Neural progenitor cell (in vitro differentiated cells): ENCODE data around the gene ADAMTS15. TPM values are rescaled to one million over a fixed set of nuclear protein-coding genes. Genes with fewer than 3 reads are reported as not detected.

ENCODE experiments used
- DNase-seq: peaks from one replicate; pipeline ENCODE4 v3.0.0-alpha.2; 2016; ENCODE audit warnings: low spot score
- H2AFZ ChIP-seq: fragments of 200-600 bp; sonication (generic); replicated peaks from 2 replicates; pipeline ENCODE4 v1.6.1; 2016; ENCODE audit warnings: antibody characterized with exemption
- H3F3A ChIP-seq: fragments of 200-600 bp; sonication (generic); 2 replicates; pipeline ENCODE4 v1.6.1; 2016; ENCODE audit warnings: antibody characterized with exemption, low read depth
- H3K27ac ChIP-seq: fragments of 200-600 bp; sonication (generic); 2 replicates; pipeline ENCODE4 v1.5.1; 2016; ENCODE audit warnings: mild to moderate bottlenecking
- H3K27me3 ChIP-seq: fragments of 200-600 bp; sonication (generic); 2 replicates; pipeline ENCODE4 v1.6.1; 2016; ENCODE audit warnings: mild to moderate bottlenecking, moderate library complexity
- H3K36me3 ChIP-seq: fragments of 200-600 bp; sonication (generic); 2 replicates; pipeline ENCODE4 v1.5.1; 2016
- H3K4me1 ChIP-seq: fragments of 200-600 bp; sonication (generic); 2 replicates; pipeline ENCODE4 v1.6.1; 2016; ENCODE audit warnings: mixed run types
- H3K4me2 ChIP-seq: fragments of 200-600 bp; sonication (generic); 2 replicates; pipeline ENCODE4 v1.6.1; 2016
- H3K4me3 ChIP-seq: fragments of 200-600 bp; sonication (generic); 2 replicates; pipeline ENCODE4 v1.5.1; 2016
- H3K79me2 ChIP-seq: fragments of 200-600 bp; sonication (generic); 2 replicates; pipeline ENCODE4 v1.6.1; 2016; ENCODE audit warnings: low read depth
- H3K9ac ChIP-seq: fragments of 200-600 bp; sonication (generic); 2 replicates; pipeline ENCODE4 v1.6.1; 2016
- H3K9me3 ChIP-seq: fragments of 200-600 bp; sonication (generic); 2 replicates; pipeline ENCODE4 v1.5.1; 2016; ENCODE audit warnings: low read depth
- H4K20me1 ChIP-seq: fragments of 200-600 bp; sonication (generic); 2 replicates; pipeline ENCODE4 v1.6.1; 2016; ENCODE audit warnings: low read depth
- H3K27ac Mint-ChIP-seq: 3 replicates; pipeline ENCODE4 v1.8.0; 2021; ENCODE audit warnings: mixed read lengths
- H3K27me3 Mint-ChIP-seq: 2 replicates; pipeline ENCODE4 v1.8.0; 2022; ENCODE audit warnings: low read depth, mild to moderate bottlenecking, inconsistent platforms, moderate library complexity, mixed read lengths; ENCODE audit not compliant: insufficient read depth
- H3K36me3 Mint-ChIP-seq: 3 replicates; pipeline ENCODE4 v1.8.0; 2021; ENCODE audit warnings: mixed read lengths
- H3K4me1 Mint-ChIP-seq: 3 replicates; pipeline ENCODE4 v1.8.0; 2021; ENCODE audit warnings: mixed read lengths
- H3K4me3 Mint-ChIP-seq: 3 replicates; pipeline ENCODE4 v1.8.0; 2021; ENCODE audit warnings: mild to moderate bottlenecking, moderate library complexity, mixed read lengths
- H3K9me3 Mint-ChIP-seq: 3 replicates; pipeline ENCODE4 v1.8.0; 2020; ENCODE audit warnings: mixed read lengths
- CTCF ChIP-seq: fragments of 200-600 bp; sonication (generic); IDR thresholded peaks from 2 replicates; pipeline ENCODE4 v1.5.1; 2017; ENCODE audit warnings: antibody characterized with exemption, mild to moderate bottlenecking
- EZH2 ChIP-seq: fragments of 200-600 bp; sonication (generic); IDR thresholded peaks from 2 replicates; pipeline ENCODE4 v1.6.1; 2017; ENCODE audit warnings: antibody characterized with exemption, mild to moderate bottlenecking, moderate library complexity
- EZH2phosphoT487 ChIP-seq: fragments of 200-600 bp; sonication (generic); IDR thresholded peaks from 2 replicates; pipeline ENCODE4 v1.6.1; 2017; ENCODE audit warnings: antibody characterized with exemption
- total RNA-seq: library from RNA; depleted of rRNA; stranded (reverse); fragments of >200 nt; gene quantifications from 2 replicates; pipeline ENCODE4 v1.2.3, GENCODE V29; 2015; ENCODE audit warnings: low replicate concordance

The ADAMTS15 gene
- total RNA-seq, 1 donor from 2014 or later: 0.09 TPM

GRCh38 chr11:130411223-130411622 is 37.2 kb upstream of the ADAMTS15 start:
- Histone ChIP-seq H3K27me3 (no peaks in the 10 kb centered on the region), H3K4me1 (no peaks in the 10 kb centered on the region), H3F3A (no peaks in the 10 kb centered on the region), H3K36me3 (no peaks in the 10 kb centered on the region), H3K9ac (no peak overlapping the region), H3K9me3 (no peaks in the 10 kb centered on the region), H4K20me1 (no peaks in the 10 kb centered on the region), H3K4me2 (no peak overlapping the region), H3K79me2 (no peaks in the 10 kb centered on the region), H3K4me3 (no peak overlapping the region), H2AFZ (no peak overlapping the region), H3K27ac (no peak overlapping the region)
- Mint-ChIP-seq H3K4me1 (peaks cover 8% of the 10 kb centered on the region), H3K27ac (no peak overlapping the region), H3K36me3 (no peaks in the 10 kb centered on the region), H3K27me3 (peaks cover 13% of the 10 kb centered on the region), H3K4me3 (no peak overlapping the region), H3K9me3 (no peaks in the 10 kb centered on the region)
- TF ChIP-seq EZH2phosphoT487 (no peak), CTCF (no peak), EZH2 (no peak)
- no peak for DNase-seq

GRCh38 chr11:130413405-130414106 is 34.9 kb upstream of the ADAMTS15 start:
- TF ChIP-seq EZH2 (no peak), CTCF (no peak), EZH2phosphoT487 (no peak)
- no peak for DNase-seq
- Histone ChIP-seq H3K4me2 (no peak overlapping the region), H3K9me3 (no peaks in the 10 kb centered on the region), H3K36me3 (no peaks in the 10 kb centered on the region), H3F3A (no peaks in the 10 kb centered on the region), H3K27ac (no peak overlapping the region), H3K9ac (no peak overlapping the region), H3K4me1 (no peaks in the 10 kb centered on the region), H3K4me3 (no peak overlapping the region), H2AFZ (no peak overlapping the region), H4K20me1 (no peaks in the 10 kb centered on the region), H3K27me3 (no peaks in the 10 kb centered on the region), H3K79me2 (no peaks in the 10 kb centered on the region)
- H3K36me3 Mint-ChIP-seq: no peaks in the 10 kb centered on the region
- no peak overlapping the region for H3K4me3 Mint-ChIP-seq
- H3K27me3 Mint-ChIP-seq: peaks cover 9% of the 10 kb centered on the region
- H3K9me3 Mint-ChIP-seq: no peaks in the 10 kb centered on the region
- H3K4me1 Mint-ChIP-seq: peaks cover 17% of the 10 kb centered on the region
- no peak overlapping the region for H3K27ac Mint-ChIP-seq

GRCh38 chr11:130414107-130415080 is 34.1 kb upstream of the ADAMTS15 start:
- Mint-ChIP-seq H3K4me3 (no peak overlapping the region), H3K27me3 (peaks cover 6% of the 10 kb centered on the region), H3K27ac (peak overlapping the region; percentile 5), H3K4me1 (peaks cover 24% of the 10 kb centered on the region), H3K36me3 (no peaks in the 10 kb centered on the region), H3K9me3 (no peaks in the 10 kb centered on the region)
- H3K4me2 ChIP-seq: no peak overlapping the region
- H3K4me1 ChIP-seq: no peaks in the 10 kb centered on the region
- H3K36me3 ChIP-seq: no peaks in the 10 kb centered on the region
- no peaks in the 10 kb centered on the region for H3F3A ChIP-seq
- H3K27ac ChIP-seq: no peak overlapping the region
- DNase-seq: no peak
- no peaks in the 10 kb centered on the region for H3K79me2 ChIP-seq
- no peak overlapping the region for H3K9ac ChIP-seq
- no peaks in the 10 kb centered on the region for H3K9me3 ChIP-seq
- H2AFZ ChIP-seq: no peak overlapping the region
- H4K20me1 ChIP-seq: no peaks in the 10 kb centered on the region
- no peak for TF ChIP-seq CTCF
- TF ChIP-seq EZH2phosphoT487: no peak
- no peak for TF ChIP-seq EZH2
- H3K27me3 ChIP-seq: no peaks in the 10 kb centered on the region
- no peak overlapping the region for H3K4me3 ChIP-seq
